ENCODE data around the gene FICD. TPM values are rescaled to one million over a fixed set of nuclear protein-coding genes. Genes with fewer than 3 reads are reported as not detected.

Gene FICD
- total and polyA plus RNA-seq, 2 donors (not counting 1 experiment from before 2014, with no cell fraction given) = 1.2 to 9.1 TPM

DNA sequence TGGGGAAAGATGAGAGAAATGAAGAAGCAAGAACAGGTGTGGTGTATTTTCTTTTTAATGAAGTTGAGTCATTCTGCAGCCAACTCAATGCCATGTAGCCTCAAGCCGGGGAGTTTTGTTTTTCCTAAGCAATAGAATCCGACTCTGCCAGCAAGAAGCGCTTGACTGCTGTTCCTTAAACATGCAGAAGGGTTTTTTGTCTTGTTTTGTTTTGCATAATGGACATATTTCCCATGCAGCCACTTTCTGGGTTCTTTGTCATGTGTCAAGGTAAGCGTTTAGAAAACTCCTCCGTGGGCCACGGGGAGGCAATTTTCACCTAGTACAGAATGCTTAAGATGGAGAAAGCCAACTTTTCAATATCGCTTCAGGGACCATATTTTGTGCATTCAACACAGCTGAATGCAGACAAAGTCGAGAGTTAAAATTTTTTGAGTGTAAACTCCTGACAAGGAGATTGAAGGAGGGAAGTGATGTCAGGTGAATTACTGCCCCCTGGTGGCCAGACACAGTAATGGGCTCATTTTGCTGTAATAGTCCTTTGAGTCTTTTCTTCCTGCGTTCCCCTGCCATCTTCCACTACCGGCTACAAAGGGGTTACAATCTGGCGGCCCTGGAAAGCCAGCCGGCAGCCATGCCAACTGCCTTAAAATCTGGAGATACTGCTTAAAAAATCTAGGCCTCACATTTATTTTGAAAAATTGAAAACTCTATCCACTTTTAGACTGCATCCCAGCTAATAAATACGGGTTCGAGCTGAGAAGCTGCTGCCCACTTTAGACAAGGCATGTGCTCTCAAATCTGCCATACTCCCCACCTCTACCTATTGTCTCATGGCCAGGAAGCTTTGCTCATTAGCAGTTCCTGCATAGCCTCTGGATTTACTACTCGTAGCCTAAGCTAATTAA lies 3.2 kb upstream of the FICD start:
- 32% methylated on average over 12 of the region's 15 CpGs for WGBS (ENCODE audit: insufficient coverage)
- peak overlapping the region; percentile 38 for H3K9ac ChIP-seq (ENCODE audit: low read length)
- H2AFZ ChIP-seq (ENCODE audit: insufficient read depth, low read depth, low read length, poor library complexity, severe bottlenecking) = peak overlapping the region; percentile 43
- peak overlapping the region; percentile 87 for H3K4me3 Mint-ChIP-seq
- no peaks in the 10 kb centered on the region for H3K36me3 ChIP-seq (replicated peaks in 1 of 2; ENCODE audit: control extremely low read depth in 1 of 2, control insufficient read depth in 1 of 2, extremely low read depth in 1 of 2, insufficient read depth in 2 of 2, low read length in 1 of 2)
- TF ChIP-seq EZH2 (IDR thresholded peaks at IDR 0.05; ENCODE audit: borderline replicate concordance, insufficient read depth, low read depth, low read length, poor library complexity, severe bottlenecking) = no peak
- TF ChIP-seq, protein P1, sequence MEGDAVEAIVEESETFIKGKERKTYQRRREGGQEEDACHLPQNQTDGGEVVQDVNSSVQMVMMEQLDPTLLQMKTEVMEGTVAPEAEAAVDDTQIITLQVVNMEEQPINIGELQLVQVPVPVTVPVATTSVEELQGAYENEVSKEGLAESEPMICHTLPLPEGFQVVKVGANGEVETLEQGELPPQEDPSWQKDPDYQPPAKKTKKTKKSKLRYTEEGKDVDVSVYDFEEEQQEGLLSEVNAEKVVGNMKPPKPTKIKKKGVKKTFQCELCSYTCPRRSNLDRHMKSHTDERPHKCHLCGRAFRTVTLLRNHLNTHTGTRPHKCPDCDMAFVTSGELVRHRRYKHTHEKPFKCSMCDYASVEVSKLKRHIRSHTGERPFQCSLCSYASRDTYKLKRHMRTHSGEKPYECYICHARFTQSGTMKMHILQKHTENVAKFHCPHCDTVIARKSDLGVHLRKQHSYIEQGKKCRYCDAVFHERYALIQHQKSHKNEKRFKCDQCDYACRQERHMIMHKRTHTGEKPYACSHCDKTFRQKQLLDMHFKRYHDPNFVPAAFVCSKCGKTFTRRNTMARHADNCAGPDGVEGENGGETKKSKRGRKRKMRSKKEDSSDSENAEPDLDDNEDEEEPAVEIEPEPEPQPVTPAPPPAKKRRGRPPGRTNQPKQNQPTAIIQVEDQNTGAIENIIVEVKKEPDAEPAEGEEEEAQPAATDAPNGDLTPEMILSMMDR (IDR thresholded peaks at IDR 0.05) = peak; percentile 90
- no peak for ATAC-seq (ENCODE audit: low read depth)
- no peaks in the 10 kb centered on the region for H3K27me3 ChIP-seq (replicated peaks in 1 of 4; ENCODE audit: control extremely low read depth in 1 of 4, control insufficient read depth in 3 of 4, insufficient read depth in 4 of 4, low read length in 3 of 4)
- no peak overlapping the region for H3K27ac ChIP-seq (ENCODE audit: low read length in 2 of 2)
- no peaks in the 10 kb centered on the region for H4K20me1 ChIP-seq (ENCODE audit: control insufficient read depth, insufficient read depth, low read length, poor library complexity, severe bottlenecking)
- peak overlapping the region in 4 of 5 experiments; percentile 27 to 47 (median 28) for H3K4me3 ChIP-seq (ENCODE audit: control extremely low read depth in 1 of 5, extremely low read depth in 1 of 5, insufficient read depth in 1 of 5, low read depth in 2 of 5, low read length in 4 of 5)
- H3K9me3 Mint-ChIP-seq (ENCODE audit: insufficient read depth) = no peaks in the 10 kb centered on the region
- intact Hi-C loops (cut with micrococcal nuclease) = loop anchor here (1.0 to 5.0 kb wide), 3 partner anchors 594 to 836 kb away; no protein-coding TSS in a partner anchor
- no peaks in the 10 kb centered on the region for H3K27me3 Mint-ChIP-seq
- peak; percentile 84 for DNase-seq
- peaks cover 39% of the 10 kb centered on the region for H3K4me1 Mint-ChIP-seq
- peak overlapping the region; percentile 87 for H3K27ac Mint-ChIP-seq
- peaks cover 8% of the 10 kb centered on the region for H3K79me2 ChIP-seq (ENCODE audit: control insufficient read depth, insufficient read depth, low read length)
- no peaks in the 10 kb centered on the region for H3K9me3 ChIP-seq (ENCODE audit: control extremely low read depth in 1 of 3, control insufficient read depth in 2 of 3, insufficient read depth in 1 of 3, low read length in 2 of 3)
- ChIA-PET CTCF (interaction anchor here (0.6 to 3.0 kb wide), 18 partner anchors 10 to 836 kb away, joined by 3 to 30 read pairs (median 4); no protein-coding TSS in a partner anchor), POLR2A (interaction anchor here (0.7 kb wide), 1 partner anchor 15 kb away, joined by 3 read pairs; no protein-coding TSS in a partner anchor)
- H3K4me1 ChIP-seq (ENCODE audit: control insufficient read depth in 2 of 2, insufficient read depth in 2 of 2, low read length in 2 of 2) = peaks cover 13 to 30% of the 10 kb centered on the region in 2 donors
- H3K4me2 ChIP-seq (replicated peaks; ENCODE audit: low read depth, low read length, poor library complexity, severe bottlenecking) = peak overlapping the region; percentile 59
